Prostate gland (tissue), 2 donors: ENCODE data around the gene KRTAP4-7.
"Not testable (repeated sequence)": the region's sequence is repeated elsewhere in the genome, so short reads cannot be mapped to it uniquely, and the experiment has no call there.

Experiments
- CTCF ChIP-seq, 4 experiments: fragments of 200-600 bp in 2 of 4; fragments of 450-650 bp in 2 of 4; sonication (generic) in 2 of 4; IDR thresholded peaks; 1 replicate in 3 of 4; 2 replicates in 1 of 4; pipeline ENCODE4 v1.5.1; 2016 to 2019; ENCODE audit warnings: antibody characterized with exemption in 4 of 4, mild to moderate bottlenecking in 2 of 4, moderate library complexity in 2 of 4
- POLR2A ChIP-seq: fragments of 450-650 bp; IDR thresholded peaks from one replicate; pipeline ENCODE4 v1.6.1; 2016; ENCODE audit warnings: antibody characterized with exemption, mild to moderate bottlenecking
- POLR2AphosphoS5 ChIP-seq: sonication (generic); formaldehyde crosslinking; IDR thresholded peaks from one replicate; pipeline ENCODE4 v1.6.1; 2017; ENCODE audit warnings: antibody characterized with exemption

DNA sequence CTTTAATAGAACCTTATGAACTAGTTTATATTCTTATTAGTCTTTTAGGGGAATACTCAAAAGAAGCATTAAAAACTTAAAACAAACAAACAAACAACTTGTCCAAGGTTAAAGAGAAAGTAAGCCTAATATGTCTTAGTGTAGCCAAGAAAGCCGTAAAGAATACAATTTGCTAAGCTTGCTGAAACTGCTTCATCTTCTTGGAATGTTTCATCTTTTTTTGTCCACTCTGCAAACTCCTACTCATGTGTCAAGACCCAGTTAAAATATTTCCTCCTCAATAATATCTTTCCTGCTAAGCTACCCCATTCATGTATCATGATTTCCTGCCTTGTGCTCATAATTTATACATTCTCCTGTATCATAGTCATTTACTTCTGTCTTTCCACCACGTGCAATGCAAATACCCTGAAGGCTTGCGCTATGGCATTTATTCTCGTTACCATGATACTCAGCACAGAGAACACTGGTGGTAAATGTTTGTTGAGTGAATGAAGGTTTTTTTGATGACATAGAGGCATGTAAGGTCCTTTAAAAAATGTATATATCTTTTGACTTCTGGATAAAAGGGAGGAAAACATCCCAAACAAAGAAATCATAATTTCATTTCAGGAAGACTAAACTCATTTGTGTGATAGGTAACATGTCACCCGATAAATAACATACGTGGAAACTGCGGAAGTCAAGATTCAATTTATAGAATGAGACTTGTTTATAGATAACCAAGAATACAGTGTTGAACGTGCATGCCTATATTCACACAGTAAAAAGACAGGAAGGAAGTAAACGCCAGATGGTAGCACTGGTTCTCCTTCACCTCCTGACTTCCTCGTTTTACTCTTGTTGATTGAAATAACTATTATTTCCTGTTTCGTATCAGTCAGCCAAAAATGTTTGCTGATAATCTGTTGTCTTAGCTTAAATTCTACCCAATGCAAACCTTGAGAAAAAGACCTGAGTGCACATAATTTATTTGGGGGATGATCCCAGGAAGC lies 36.0 kb downstream of the KRTAP4-7 start:
- not testable (repeated sequence) for TF ChIP-seq CTCF (IDR thresholded peaks at IDR 0.05); POLR2A; POLR2AphosphoS5
